Activated CD8-positive, alpha-beta T cell treated with anti-CD3 and anti-CD28 coated beads for 36 hours (primary cell): ENCODE measurements around the gene SDK2. TPM values are rescaled to one million over a fixed set of nuclear protein-coding genes. Genes with fewer than 3 reads are reported as not detected.

Experiments used
- ATAC-seq: fragments of 200-7000 bp; cut with Tn5 transposase; one replicate; pipeline ENCODE4 v1.10.0; 2021; ENCODE audit warnings: mild to moderate bottlenecking, moderate library complexity
- CTCF ChIA-PET: fragments of 350-600 bp; sonication (Branson Sonifier 250); formaldehyde crosslinking; loops from one replicate; lab custom pipeline; 2021; ENCODE audit warnings: antibody characterized with exemption; lab: Charles Lee
- POLR2A ChIA-PET: fragments of 350-600 bp; sonication (Branson Sonifier 250); formaldehyde crosslinking; loops from one replicate; lab custom pipeline; 2021; ENCODE audit warnings: antibody characterized with exemption; lab: Charles Lee
- DNase-seq: peaks from one replicate; pipeline ENCODE4 v3.0.0-alpha.2; 2020
- H3K27ac Mint-ChIP-seq: one replicate; pipeline ENCODE4 v1.8.0; 2021; ENCODE audit warnings: mild to moderate bottlenecking, mixed read lengths
- H3K27me3 Mint-ChIP-seq: one replicate; pipeline ENCODE4 v1.8.0; 2021; ENCODE audit warnings: mixed read lengths
- H3K36me3 Mint-ChIP-seq: one replicate; pipeline ENCODE4 v1.8.0; 2021; ENCODE audit warnings: low read depth, mixed read lengths
- H3K4me1 Mint-ChIP-seq: one replicate; pipeline ENCODE4 v1.8.0; 2021; ENCODE audit warnings: low read depth, mixed read lengths
- H3K4me3 Mint-ChIP-seq: one replicate; pipeline ENCODE4 v1.8.0; 2021; ENCODE audit warnings: mild to moderate bottlenecking, moderate library complexity, mixed read lengths
- H3K9me3 Mint-ChIP-seq: one replicate; pipeline ENCODE4 v1.8.0; 2021; ENCODE audit warnings: mixed read lengths
- CTCF ChIP-seq: fragments of 200-600 bp; IDR thresholded peaks from one replicate; pipeline ENCODE4 v1.8.0; 2022; ENCODE audit warnings: antibody characterized with exemption, mild to moderate bottlenecking
- intact Hi-C: fragments of 100-400 bp; cut with micrococcal nuclease; formaldehyde crosslinking; loops from one replicate; pipeline ENCODE4 v1.10.0; 2022
- total RNA-seq, 2 experiments: library from RNA; stranded (reverse); gene quantifications; one replicate each; pipeline ENCODE4 v1.2.3, GENCODE V29; 2021

Gene SDK2
- total RNA-seq, 2 experiments from 2014 or later: 3.2 to 3.3 TPM

DNA sequence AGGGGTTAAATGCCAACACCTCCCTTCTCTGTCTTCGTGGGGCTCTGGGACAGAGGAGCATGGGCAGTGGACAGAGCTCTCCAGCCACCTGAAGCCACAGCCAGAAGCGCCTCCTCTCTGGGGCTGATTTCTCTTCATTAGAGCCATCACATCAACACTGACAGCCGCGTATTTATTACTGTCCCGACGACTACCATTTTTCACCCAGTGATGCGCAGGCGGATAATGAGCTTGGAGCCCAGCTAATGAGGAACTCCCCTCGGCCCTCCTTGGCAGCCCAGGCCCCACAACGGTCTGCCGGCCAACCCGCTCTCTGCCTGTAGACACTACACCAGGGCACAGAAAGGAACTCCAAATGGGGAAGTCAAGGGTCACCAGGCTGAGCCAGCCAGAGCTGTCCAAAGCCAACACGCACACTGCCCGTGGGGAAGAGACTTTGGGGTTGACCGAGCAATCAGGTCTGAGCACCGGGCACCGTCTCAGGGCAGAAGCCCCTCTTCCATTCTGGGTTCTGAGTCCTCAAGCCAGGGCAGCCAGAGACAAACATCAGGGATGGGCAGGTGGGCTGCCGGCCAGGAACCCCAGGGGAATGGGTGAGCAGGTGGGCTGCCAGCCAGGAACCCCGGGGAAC lies 13.2 kb downstream of the SDK2 start:
- no peaks in the 10 kb centered on the region for H3K27me3 Mint-ChIP-seq
- H3K27ac Mint-ChIP-seq: no peak overlapping the region
- POLR2A ChIA-PET: no interaction called here
- H3K4me1 Mint-ChIP-seq: peaks cover 10% of the 10 kb centered on the region
- H3K4me3 Mint-ChIP-seq: no peak overlapping the region
- no peak for TF ChIP-seq CTCF
- intact Hi-C loops: no loop called here
- no peaks in the 10 kb centered on the region for H3K36me3 Mint-ChIP-seq
- H3K9me3 Mint-ChIP-seq: no peaks in the 10 kb centered on the region
- ATAC-seq: no peak
- CTCF ChIA-PET: no interaction called here
- no peak for DNase-seq

DNA sequence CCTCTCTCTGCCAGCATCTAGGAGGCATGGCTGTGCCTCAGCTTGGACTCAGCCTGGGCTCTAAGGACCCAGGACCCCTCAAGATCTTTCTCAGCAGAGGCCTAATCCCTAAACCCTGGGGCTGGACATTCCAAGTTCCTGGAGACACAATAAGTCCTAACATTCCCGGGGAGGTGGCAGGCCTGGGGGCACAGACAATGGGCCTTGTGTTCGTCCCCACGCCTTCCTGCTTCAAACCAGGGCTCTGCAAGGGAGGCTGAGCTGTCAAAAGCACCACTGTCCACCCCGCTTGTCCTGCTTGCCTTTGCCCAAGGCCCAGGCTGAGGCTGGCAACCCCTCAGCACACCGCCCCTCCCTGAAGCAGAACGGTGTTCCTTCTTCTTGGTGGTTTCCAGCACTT lies 13.7 kb downstream of the SDK2 start:
- Mint-ChIP-seq H3K27me3 (no peaks in the 10 kb centered on the region), H3K36me3 (no peaks in the 10 kb centered on the region), H3K4me1 (peaks cover 10% of the 10 kb centered on the region), H3K4me3 (no peak overlapping the region), H3K27ac (no peak overlapping the region), H3K9me3 (no peaks in the 10 kb centered on the region)
- POLR2A ChIA-PET: no interaction called here
- ATAC-seq (no peak), DNase-seq (no peak)
- intact Hi-C loops: no loop called here
- no peak for TF ChIP-seq CTCF
- CTCF ChIA-PET: no interaction called here

DNA sequence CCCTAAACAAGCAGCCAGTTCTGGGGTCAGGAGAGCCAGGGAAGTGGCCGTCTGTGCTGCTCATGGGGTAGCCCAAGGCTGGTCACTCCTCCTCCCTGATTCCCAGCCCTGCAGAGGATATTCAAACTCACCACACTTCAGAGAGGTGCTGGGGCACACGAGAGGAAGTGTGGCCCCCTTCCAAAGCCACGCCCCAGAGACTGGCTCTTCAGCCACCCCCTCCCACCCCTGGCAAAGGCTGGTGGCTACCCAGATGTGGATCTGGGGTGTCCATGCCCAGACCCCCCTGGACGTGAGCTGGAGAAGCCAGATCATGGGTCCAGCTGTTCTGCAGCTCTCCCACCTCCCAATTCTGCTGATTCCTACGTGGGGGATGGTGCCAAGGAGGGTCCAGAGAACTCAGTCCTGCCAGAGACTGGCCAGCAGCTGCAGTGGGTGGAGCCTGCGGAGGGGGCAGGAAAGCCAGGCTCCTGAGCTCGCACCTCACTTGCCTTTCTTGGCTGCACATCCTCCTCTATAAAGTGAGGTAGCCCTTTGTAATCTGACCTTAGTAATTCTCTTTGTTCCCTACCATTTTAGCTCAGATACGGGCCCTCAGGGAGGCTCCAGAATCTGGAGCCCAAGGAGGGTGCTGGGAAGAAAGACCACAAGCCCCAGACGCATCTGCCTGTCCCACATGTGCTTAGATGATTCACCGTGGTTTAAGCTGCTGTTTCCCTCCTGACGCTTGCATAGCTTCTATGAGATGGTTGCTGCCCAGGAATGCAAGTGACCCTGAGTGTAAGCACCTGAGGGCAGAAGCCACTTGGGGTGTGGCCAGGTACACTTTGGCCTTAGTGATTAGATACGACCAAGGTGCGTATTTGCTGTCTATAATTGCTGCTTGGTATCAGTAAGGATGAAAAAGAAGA lies 15.3 kb downstream of the SDK2 start:
- no peak overlapping the region for H3K27ac Mint-ChIP-seq
- no peak for TF ChIP-seq CTCF
- DNase-seq: no peak
- CTCF ChIA-PET: interaction anchor here (0.9 to 1.5 kb wide), 3 partner anchors 12 to 259 kb away, joined by 3 read pairs; no protein-coding TSS in a partner anchor
- peaks cover 10% of the 10 kb centered on the region for H3K4me1 Mint-ChIP-seq
- intact Hi-C loops: no loop called here
- H3K27me3 Mint-ChIP-seq: no peaks in the 10 kb centered on the region
- no peak overlapping the region for H3K4me3 Mint-ChIP-seq
- H3K36me3 Mint-ChIP-seq: no peaks in the 10 kb centered on the region
- POLR2A ChIA-PET: interaction anchor here (0.5 kb wide), 1 partner anchor 457 kb away, joined by 4 read pairs; no protein-coding TSS in a partner anchor
- H3K9me3 Mint-ChIP-seq: no peaks in the 10 kb centered on the region
- no peak for ATAC-seq

DNA sequence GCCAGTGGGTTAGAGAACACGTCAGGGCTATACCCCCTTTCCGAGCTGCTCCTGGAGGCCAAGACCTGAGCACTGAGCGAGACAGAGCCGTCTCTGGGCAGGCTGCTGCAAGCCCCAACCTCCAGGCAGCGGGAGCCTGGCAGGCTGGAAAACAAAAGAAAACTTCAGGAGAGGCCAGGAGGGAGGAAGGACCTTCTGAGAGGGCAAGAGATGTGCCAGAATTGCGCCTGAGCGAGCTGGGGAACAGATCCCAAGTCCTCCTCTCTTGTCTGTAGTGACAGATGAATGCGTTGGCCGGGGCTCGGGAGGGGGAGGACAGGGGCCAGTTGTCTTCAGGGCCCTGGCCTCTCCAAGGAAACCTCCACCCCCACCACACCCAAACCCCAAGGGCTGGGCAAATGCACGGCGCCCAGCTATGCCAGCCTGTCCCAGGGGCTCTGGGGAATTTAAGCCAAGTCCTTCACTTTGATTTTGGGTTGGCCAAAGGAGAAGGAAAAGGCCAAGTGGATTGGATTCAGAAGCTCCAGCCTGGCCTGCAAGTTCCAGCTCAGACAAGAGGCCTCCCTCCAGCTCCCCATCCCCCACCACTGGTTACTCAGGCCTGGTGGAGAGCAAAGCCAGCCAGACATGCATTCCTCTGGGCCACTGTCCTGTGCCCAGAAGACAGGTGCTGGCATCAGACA lies 18.1 kb downstream of the SDK2 start:
- POLR2A ChIA-PET: no interaction called here

More for the DNA sequence above, 18.1 kb downstream of the SDK2 start:
- intact Hi-C loops: no loop called here
- Mint-ChIP-seq H3K27me3 (no peaks in the 10 kb centered on the region), H3K4me1 (peaks cover 4% of the 10 kb centered on the region), H3K36me3 (no peaks in the 10 kb centered on the region), H3K27ac (no peak overlapping the region), H3K4me3 (no peak overlapping the region), H3K9me3 (no peaks in the 10 kb centered on the region)
- no peak for TF ChIP-seq CTCF
- no peak for ATAC-seq
- CTCF ChIA-PET: no interaction called here
- no peak for DNase-seq
